NK-92 (cell line): ENCODE data around the gene SLC38A10.
"Not testable (repeated sequence)": the region's sequence is repeated elsewhere in the genome, so short reads cannot be mapped to it uniquely, and the experiment has no call there.

Experiments
- DNase-seq: peaks from one replicate; lab custom pipeline; 2025; ENCODE audit not compliant: unreplicated experiment; lab: John Stamatoyannopoulos, UW

Gene SLC38A10

GRCh38 chr17:81312624-81313325 lies 17.7 kb upstream of the SLC38A10 start:
- no peak for DNase-seq

DNA sequence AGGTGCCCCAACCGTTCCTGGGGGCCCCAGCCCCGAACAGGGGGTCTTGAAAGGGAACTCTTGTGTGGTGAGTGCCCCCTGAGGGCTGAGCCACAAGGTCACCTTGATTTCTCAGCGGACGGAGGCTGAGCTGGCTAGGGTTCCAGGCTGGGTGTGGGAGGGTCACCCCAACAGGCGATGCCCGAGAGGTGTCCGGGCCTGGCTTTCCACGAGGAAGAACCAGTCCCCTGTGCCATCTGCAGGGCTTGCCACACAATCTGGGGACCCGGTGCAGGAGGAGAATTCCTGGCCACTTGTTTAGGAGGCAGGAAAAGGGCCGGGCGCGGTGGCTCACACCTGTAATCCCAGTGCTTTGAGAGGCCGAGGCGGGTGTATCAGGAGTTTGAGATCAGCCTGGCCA lies 16.8 kb upstream of the SLC38A10 start:
- DNase-seq: no peak

- DNase-seq: no peak
Measured at GRCh38 chr17:81310949-81311550, 15.9 kb upstream of the SLC38A10 start.

DNA sequence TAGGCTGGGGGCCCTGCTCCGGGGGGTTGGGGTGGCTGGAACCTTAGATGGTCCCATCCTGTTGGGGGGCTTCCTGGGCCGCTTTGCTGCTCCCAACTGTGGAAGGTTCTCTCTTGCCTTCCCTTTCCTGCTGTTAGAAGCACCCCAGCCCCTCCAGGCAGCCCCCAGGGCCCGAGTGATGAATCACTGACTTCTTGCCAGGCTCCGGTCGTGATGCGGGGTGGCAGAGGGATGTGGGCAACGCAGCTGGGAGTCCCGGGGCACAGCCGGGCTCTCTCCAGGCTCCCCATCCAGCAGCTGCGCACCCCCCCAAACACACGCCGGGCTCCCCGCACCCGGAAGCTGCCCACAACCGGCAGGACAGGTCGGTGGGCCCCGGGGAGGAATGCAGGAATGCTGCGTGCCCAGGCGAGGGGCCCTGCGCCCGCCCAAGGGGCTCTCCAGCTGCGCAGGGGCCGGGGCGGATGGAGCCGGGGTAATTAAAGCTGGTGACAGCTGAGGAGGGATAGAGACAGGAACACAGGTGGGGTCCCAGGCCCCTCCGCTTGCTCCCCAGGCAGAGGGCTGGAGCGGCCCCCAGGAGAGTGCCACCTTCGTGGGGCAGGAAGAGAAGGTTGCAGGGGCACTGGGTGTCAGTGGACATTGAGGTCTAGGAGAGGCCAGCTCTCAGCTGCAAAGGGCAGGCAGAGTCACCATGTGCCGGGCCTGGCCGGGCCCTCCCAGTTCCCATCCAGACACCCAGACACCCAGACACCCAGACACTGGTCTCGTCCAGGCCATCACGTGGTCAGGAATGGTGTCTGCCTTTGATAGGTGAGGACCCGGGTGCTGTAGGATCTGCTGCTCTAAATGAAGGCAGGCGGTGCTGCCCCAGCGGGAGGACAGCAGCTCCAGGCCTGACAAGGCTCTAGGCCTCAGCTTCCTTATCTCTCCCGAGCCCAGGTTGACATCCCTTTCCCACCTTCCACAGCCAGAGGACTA lies 15.0 kb upstream of the SLC38A10 start:
- no peak for DNase-seq

GRCh38 chr17:81309140-81309858 lies 14.2 kb upstream of the SLC38A10 start:
- DNase-seq: no peak

GRCh38 chr17:81308784-81309139 lies 13.7 kb upstream of the SLC38A10 start:
- DNase-seq: not testable (repeated sequence)

DNA sequence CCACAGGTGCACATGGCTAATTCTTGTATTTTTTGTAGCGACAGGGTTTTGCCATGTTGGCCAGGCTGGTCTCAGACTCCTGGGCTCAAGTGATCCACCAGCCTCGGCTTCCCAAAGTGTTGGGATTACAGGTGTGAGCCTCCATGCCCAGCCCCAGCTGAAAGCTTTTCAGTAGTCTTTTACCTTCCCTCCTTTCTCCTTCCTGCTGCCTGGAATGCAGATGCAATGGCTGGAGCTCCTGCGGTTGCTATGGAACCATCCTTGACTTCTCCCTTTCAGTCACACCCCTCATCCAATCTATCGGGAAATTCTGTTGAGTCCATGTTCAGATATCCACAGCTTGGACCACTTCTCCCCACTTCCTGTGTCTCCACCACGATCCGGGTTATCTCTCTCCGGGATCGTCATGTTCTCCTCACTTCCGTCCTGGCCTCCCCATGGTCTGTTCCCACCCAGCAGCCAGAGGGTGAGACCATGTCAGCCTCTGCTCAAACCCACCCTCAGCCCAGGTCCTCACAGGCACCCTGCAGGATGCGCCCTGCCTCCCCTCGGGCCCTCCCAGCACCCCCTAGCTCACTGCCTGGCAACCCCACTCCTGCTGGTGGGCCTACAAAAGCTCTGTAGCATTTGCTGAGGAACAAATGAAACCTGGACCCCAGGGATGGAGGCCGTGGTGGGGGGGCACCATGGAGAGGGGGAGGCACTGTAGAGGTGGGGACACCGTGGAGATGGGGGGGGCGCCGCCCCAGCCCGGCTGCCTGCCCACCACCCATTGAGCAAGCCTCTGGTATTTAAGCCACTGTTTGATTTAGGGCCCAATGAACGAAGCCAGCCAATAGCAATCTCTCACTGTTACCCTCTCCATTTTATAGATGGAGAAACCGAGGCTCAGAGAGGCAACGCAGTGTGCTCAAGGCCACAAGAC lies 12.8 kb upstream of the SLC38A10 start:
- no peak for DNase-seq

GRCh38 chr17:81306898-81307510 lies 11.9 kb upstream of the SLC38A10 start:
- no peak for DNase-seq

- DNase-seq: no peak
Measured at GRCh38 chr17:81306491-81306890, 11.4 kb upstream of the SLC38A10 start.

GRCh38 chr17:81305051-81305630 lies 10.0 kb upstream of the SLC38A10 start:
- no peak for DNase-seq

DNA sequence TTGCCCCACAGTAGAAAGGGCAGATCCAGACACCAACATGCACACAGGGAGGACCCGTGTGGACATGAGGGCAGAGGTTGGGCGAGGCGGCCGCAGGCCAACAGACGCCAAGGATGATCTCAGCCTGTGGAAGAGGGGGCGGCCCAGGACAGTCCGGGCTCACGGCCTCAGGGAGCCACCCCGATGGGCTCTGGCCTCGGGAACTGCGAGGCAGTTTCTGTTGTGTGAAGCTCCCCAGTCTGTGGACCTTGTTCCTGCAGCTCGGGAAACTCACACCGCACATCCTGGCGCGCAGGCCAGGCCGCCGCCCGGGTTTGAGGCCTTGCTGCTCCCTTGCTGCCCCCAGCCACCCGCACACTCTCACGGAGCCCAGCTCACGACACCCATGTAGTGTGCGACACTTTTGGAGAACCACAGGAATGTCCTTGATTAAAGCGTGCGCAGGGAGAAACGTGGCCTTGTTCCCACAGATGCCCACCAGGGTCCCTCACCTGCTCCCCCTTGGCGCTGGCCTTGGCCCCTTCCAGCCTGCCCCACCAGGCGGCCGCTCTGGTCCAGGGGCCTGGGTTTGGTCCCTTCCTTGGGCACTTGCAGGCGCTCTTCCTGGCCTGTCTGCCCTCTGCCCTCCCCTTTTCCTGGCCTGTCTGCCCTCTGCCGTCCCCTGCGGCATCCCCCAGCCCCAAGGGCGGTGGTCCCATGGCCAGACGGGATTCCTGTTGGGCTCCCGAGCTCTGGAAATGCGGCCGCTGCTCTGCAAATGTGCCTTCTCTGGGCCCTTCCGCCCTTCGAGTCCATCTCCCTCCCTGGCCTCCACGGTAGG lies 9.3 kb upstream of the SLC38A10 start:
- DNase-seq: no peak

DNA sequence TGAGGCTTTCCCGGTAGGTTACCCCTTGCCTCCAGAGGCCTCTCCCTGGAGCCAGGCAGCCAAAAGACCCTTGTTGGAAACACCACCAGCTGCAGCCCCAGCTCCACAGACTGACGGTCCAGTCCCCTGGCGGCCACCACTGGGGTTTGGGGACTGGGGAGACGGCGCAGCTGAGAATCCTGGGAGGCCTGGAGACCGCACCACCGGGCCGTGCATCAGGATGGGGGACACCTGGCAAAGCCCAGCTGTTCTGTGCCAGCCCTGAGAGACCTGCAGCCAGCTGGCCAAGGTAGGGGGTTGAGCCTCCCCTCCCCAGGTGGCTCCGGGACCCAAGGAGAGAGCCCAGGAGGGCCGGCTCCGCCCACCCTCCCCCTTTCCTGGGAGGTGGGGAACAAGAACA lies 8.3 kb upstream of the SLC38A10 start:
- no peak for DNase-seq

- DNase-seq: no peak
Measured at GRCh38 chr17:81302861-81303333, 7.8 kb upstream of the SLC38A10 start.

DNA sequence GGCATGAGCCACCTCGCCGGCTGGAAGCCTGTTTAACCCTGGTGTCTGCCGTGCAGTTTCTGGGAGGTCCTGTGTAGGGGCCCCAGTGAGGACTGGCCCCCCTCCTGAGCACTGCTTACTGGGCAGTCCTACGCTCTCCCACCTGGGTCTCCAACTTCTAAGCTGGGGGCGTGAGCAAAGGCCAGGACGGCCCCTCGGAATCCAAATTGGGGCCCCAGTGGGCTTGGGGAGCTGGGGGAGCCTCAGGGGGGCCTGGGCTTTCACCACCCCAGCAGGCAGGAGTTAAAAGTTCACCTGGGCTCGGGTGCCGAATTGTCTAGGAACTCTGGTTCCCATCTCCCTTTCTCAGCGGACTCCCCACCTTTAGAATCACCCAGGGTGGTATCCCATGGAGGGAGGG lies 7.2 kb upstream of the SLC38A10 start:
- no peak for DNase-seq

DNA sequence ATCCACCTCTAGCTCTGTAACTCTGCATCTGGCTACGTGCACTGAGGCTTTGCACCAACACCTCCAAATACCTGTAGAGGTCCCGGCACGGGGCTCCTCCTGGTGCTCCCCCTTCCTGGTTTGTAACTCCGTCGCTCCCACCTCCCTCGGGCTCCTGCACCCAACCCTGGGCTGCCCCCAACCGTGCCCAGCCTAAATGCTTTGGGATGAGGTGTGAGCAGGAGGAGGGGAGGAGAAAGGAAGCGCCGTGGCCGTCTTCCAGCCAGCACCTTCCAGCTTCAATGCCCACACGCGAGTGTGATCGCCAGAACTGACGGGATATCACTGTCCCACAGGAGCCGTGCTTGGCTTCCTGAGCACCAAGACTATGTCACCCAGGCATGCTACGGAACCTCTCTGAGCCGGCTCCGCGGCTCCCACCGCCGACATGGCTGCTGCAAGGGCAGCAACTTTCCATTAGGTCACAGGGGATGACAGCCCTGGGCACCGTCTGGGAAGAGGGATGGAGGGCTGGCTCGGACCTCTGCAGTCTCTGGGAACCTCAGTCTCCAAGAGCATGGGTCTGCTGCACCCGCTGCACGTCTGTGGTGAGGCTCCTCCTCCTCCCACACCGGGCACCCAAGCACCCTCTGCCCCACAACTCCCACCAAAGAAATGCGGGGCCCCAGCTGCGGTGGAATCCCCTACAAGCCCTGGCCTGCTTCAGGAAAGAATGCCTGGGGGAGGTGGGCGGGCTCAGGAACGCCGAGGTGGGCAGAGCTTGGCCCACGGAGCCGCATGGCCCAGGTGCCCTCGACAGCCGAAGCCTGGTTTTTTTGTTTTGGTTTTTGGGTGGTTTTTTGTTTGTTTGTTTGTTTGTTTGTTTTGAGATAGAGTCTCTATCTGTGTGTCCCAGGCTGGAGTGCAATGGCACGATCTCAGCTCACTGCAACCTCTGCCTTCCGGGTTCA lies 6.4 kb upstream of the SLC38A10 start:
- DNase-seq: no peak

DNA sequence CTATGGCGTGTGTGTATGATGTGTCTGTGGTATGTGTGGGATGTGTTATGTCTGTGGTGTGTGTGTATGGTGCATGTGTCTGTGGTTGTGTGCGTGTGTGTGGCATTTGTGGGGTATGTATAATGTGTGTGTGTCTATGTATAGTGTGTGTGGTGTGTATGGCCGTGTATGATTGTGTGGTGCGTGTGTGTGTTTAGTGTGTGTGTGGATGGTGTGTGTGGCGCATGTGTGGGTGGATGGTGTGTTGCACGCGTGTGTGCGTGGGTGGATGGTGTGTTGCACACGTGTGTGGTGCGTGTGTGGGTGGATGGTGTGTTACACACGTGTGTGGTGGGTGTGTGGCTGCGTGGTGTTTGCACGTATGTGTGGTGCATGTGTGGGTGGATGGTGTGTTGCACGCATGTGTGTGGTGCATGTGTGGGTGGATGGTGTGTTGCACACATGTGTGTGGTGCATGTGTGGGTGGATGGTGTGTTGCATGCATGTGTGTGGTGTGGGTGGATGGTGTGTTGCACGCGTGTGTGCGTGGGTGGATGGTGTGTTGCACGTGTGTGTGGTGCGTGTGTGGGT lies 5.6 kb upstream of the SLC38A10 start:
- DNase-seq: no peak
